ENCODE data around the gene RGS6.

DNA sequence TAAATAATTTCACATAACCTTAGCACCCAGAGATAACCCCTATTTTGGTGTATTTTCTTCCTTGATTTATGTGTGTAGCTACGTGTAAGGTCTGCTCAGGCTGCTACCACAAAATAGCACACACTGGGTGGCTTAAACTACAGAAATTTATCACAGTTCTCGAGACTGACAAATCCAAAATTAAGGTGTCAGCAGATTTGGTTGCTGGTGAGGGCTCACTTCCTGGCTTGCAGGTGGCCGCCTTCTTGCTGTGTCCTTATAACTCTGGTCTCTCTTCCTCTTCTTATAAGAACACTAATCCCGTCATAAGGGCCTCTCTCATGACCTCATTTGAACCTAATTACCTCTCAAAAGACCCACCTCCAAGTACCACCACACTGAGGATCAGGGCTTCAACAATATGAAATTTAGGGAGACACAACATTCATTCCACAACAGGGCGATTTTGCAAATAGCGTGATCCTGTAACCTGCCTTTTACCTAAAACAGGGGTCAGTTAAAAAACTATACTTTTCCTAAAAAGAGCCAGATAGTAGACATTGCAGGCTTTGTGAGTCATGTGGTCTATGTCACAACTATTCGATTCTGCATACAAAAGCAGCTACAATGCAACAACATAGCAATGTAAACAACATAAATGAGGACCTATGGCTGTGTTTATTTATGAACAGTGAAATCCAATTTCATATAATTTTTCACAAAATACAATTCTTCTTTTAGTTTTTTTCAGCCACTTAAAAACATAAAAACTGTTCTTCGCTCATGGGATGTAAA, 589.9 kb downstream of the RGS6 start:
- TF ChIP-seq, protein P1, sequence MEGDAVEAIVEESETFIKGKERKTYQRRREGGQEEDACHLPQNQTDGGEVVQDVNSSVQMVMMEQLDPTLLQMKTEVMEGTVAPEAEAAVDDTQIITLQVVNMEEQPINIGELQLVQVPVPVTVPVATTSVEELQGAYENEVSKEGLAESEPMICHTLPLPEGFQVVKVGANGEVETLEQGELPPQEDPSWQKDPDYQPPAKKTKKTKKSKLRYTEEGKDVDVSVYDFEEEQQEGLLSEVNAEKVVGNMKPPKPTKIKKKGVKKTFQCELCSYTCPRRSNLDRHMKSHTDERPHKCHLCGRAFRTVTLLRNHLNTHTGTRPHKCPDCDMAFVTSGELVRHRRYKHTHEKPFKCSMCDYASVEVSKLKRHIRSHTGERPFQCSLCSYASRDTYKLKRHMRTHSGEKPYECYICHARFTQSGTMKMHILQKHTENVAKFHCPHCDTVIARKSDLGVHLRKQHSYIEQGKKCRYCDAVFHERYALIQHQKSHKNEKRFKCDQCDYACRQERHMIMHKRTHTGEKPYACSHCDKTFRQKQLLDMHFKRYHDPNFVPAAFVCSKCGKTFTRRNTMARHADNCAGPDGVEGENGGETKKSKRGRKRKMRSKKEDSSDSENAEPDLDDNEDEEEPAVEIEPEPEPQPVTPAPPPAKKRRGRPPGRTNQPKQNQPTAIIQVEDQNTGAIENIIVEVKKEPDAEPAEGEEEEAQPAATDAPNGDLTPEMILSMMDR (IDR thresholded peaks at IDR 0.05; ENCODE audit: low read depth, low read length, poor library complexity, severe bottlenecking) = no peak
- TF ChIP-seq EZH2phosphoT487 (IDR thresholded peaks at IDR 0.05; ENCODE audit: borderline replicate concordance, low read length) = no peak

Measured in DOHH2 (cell line).